Activated CD8-positive, alpha-beta T cell treated with anti-CD3 and anti-CD28 coated beads, Interleukin-2, amount 10 ng/mL, durations not matched to agents 7 days and 5 days (primary cell): ENCODE data around the gene MCM3AP. TPM values are rescaled to one million over a fixed set of nuclear protein-coding genes. Genes with fewer than 3 reads are reported as not detected.

Experiments used
- ATAC-seq: fragments of 150-1000 bp; cut with Tn5 transposase; one replicate; pipeline ENCODE4 v1.10.0; 2021; ENCODE audit warnings: moderate library complexity
- CTCF ChIA-PET: fragments of 350-600 bp; sonication (Branson Sonifier 250); formaldehyde crosslinking; loops from one replicate; lab custom pipeline; 2021; ENCODE audit warnings: antibody characterized with exemption; lab: Charles Lee
- POLR2A ChIA-PET: fragments of 350-600 bp; sonication (Branson Sonifier 250); formaldehyde crosslinking; loops from one replicate; lab custom pipeline; 2021; ENCODE audit warnings: antibody characterized with exemption; lab: Charles Lee
- DNase-seq: peaks from one replicate; pipeline ENCODE4 v3.0.0-alpha.2; 2020
- H3K27ac Mint-ChIP-seq: one replicate; pipeline ENCODE4 v1.8.0; 2021; ENCODE audit warnings: mild to moderate bottlenecking, mixed read lengths
- H3K27me3 Mint-ChIP-seq: one replicate; pipeline ENCODE4 v1.8.0; 2021; ENCODE audit warnings: low read depth, mixed read lengths
- H3K36me3 Mint-ChIP-seq: one replicate; pipeline ENCODE4 v1.8.0; 2021; ENCODE audit warnings: low read depth, mixed read lengths
- H3K4me1 Mint-ChIP-seq: one replicate; pipeline ENCODE4 v1.8.0; 2021; ENCODE audit warnings: low read depth, mixed read lengths
- H3K4me3 Mint-ChIP-seq: one replicate; pipeline ENCODE4 v1.8.0; 2021; ENCODE audit warnings: mild to moderate bottlenecking, mixed read lengths
- H3K9me3 Mint-ChIP-seq: one replicate; pipeline ENCODE4 v1.8.0; 2022; ENCODE audit warnings: mixed read lengths; ENCODE audit not compliant: insufficient read depth
- total RNA-seq, 2 experiments: library from RNA; stranded (reverse); gene quantifications; one replicate each; pipeline ENCODE4 v1.2.3, GENCODE V29; 2021

MCM3AP gene
- total RNA-seq, 2 experiments from 2014 or later = 106 to 113 TPM

- no peak for ATAC-seq
- Mint-ChIP-seq H3K27ac (no peak overlapping the region), H3K36me3 (peaks cover 26% of the 10 kb centered on the region), H3K9me3 (no peaks in the 10 kb centered on the region), H3K27me3 (no peaks in the 10 kb centered on the region), H3K4me1 (no peaks in the 10 kb centered on the region), H3K4me3 (no peak overlapping the region)
- ChIA-PET POLR2A (no interaction called here), CTCF (no interaction called here)
- no peak for DNase-seq
These were observed 94.1 kb downstream of the MCM3AP start for GRCh38 chr21:46191257-46191685.

- DNase-seq (no peak), ATAC-seq (no peak)
- ChIA-PET CTCF (interaction anchor here (0.6 kb wide), 1 partner anchor 17 kb away, joined by 3 read pairs; no protein-coding TSS in a partner anchor), POLR2A (no interaction called here)
- peaks cover 6% of the 10 kb centered on the region for H3K4me1 Mint-ChIP-seq
- no peaks in the 10 kb centered on the region for H3K9me3 Mint-ChIP-seq
- H3K4me3 Mint-ChIP-seq = no peak overlapping the region
- H3K27me3 Mint-ChIP-seq = no peaks in the 10 kb centered on the region
- H3K36me3 Mint-ChIP-seq = peaks cover 24% of the 10 kb centered on the region
- no peak overlapping the region for H3K27ac Mint-ChIP-seq
These were observed 94.8 kb downstream of the MCM3AP start for GRCh38 chr21:46190491-46191131.

- ChIA-PET CTCF (interaction anchor here (0.6 kb wide), 1 partner anchor 16 kb away, joined by 3 read pairs; no protein-coding TSS in a partner anchor), POLR2A (no interaction called here)
- Mint-ChIP-seq H3K9me3 (no peaks in the 10 kb centered on the region), H3K4me1 (peaks cover 10% of the 10 kb centered on the region), H3K36me3 (peaks cover 24% of the 10 kb centered on the region), H3K4me3 (no peak overlapping the region), H3K27me3 (no peaks in the 10 kb centered on the region), H3K27ac (no peak overlapping the region)
- ATAC-seq = no peak
- DNase-seq = no peak
These were observed 95.4 kb downstream of the MCM3AP start for GRCh38 chr21:46189959-46190490.

DNA sequence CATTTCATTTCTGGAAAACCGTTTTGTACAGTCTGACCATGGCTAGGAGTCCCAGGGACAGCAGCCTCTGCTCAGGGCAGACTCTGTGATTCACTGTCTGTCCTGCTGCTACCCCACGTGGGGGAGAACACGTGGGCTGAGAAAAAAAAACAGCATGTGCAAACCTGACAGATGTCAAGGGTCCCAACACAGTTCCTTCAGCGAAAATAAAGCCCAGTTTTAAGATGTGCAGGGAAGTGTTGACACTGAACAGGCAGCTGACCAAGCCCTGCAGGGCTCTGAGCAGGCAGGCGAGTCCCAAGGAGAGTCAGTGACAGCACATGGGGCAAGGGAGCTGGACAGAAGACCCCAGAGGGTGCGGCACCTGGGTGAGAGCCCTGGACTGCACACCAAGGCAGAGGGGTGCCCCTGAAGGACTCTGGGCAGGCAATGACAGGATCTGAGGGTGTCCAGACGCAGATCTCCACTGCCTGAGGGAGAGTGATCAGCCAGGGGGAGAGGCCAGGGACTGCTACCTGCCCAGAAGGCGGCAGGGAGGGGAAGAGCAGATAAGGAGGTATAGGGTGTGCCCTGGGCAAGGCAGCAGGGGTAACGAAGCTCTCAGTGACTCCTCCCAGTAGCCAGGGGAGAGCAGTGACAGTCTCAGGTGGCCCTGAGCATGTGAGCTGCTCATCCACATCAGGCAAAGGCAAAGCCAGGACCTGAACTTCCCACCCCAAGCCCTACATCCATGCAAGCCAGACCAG, 96.0 kb downstream of the MCM3AP start:
- peaks cover 22% of the 10 kb centered on the region for H3K36me3 Mint-ChIP-seq
- CTCF ChIA-PET = no interaction called here
- ATAC-seq (no peak), DNase-seq (no peak)
- no peak overlapping the region for H3K4me3 Mint-ChIP-seq
- POLR2A ChIA-PET = no interaction called here
- no peaks in the 10 kb centered on the region for H3K9me3 Mint-ChIP-seq
- no peak overlapping the region for H3K27ac Mint-ChIP-seq
- H3K27me3 Mint-ChIP-seq = no peaks in the 10 kb centered on the region
- peaks cover 15% of the 10 kb centered on the region for H3K4me1 Mint-ChIP-seq

DNA sequence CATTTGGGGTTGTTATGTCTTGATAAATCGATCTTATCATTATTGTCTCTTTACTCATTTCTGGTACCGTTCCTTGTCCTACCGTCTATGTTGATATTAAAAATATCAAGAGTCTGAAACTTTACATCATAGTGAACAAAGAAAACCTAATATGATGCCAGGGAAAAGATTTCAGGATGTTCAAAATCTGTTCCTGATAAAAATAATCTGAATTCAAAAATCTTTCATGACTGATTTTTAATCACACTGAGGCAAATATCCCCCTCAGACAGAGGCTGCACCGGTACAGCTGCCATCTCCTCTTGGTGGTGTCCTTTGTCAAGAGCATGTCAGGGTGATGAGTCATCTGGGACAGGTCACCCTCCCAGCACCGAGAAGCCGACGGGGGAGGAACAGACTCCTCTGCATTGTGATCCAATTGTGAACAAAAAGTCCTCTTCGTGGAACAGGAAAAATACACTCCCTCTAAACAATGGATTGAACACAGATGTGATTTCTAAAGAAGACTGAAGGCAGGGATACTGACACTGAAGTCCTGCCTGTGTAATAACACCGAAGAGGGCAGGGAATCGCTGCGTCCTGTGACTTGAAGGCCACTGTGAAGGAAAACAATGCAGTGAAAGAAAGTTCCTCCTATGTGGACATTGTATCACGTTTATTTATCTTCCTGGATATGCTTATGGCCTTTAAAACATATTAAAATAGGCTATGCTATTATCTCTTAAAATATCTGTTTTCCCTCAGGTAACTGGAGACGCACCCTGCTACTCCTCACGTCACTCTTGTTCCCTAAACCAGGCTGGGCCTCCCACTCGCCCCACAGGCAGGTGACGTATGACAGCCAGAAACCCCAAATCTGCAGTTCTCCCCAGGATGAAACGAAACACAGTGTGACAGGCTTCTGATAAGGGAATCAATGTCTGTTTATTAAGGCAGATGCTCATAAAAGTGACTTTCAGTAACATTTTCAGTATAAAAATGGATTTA, 96.9 kb downstream of the MCM3AP start:
- peaks cover 13% of the 10 kb centered on the region for H3K36me3 Mint-ChIP-seq
- H3K4me3 Mint-ChIP-seq = no peak overlapping the region
- H3K9me3 Mint-ChIP-seq = no peaks in the 10 kb centered on the region
- H3K27me3 Mint-ChIP-seq = no peaks in the 10 kb centered on the region
- ChIA-PET POLR2A (no interaction called here), CTCF (no interaction called here)
- no peak overlapping the region for H3K27ac Mint-ChIP-seq
- DNase-seq (no peak), ATAC-seq (no peak)
- peaks cover 18% of the 10 kb centered on the region for H3K4me1 Mint-ChIP-seq

DNA sequence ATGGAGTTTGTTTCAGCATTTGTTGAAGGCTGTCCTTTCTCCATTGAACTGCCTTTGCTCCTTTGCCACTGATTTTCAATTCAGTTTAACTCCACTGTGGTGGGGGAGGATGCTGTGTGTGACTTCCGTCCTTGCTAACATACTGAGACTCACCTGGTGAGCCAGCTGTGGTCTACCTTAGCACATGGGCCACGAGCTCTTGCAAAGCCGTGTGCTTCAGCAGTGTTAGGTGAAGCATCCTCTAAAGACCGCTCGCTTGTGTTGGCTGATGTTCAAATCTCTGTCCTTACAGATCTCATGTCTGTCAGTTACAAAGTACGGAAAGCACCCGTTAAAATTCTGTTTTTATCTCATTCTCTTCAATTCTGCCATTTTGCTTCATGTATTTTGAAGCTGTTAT, 97.6 kb downstream of the MCM3AP start:
- ATAC-seq (no peak), DNase-seq (no peak)
- no peaks in the 10 kb centered on the region for H3K27me3 Mint-ChIP-seq
- H3K4me3 Mint-ChIP-seq = no peak overlapping the region
- H3K27ac Mint-ChIP-seq = no peak overlapping the region
- H3K9me3 Mint-ChIP-seq = no peaks in the 10 kb centered on the region
- POLR2A ChIA-PET = no interaction called here
- H3K4me1 Mint-ChIP-seq = peaks cover 20% of the 10 kb centered on the region
- peaks cover 10% of the 10 kb centered on the region for H3K36me3 Mint-ChIP-seq
- CTCF ChIA-PET = no interaction called here

DNA sequence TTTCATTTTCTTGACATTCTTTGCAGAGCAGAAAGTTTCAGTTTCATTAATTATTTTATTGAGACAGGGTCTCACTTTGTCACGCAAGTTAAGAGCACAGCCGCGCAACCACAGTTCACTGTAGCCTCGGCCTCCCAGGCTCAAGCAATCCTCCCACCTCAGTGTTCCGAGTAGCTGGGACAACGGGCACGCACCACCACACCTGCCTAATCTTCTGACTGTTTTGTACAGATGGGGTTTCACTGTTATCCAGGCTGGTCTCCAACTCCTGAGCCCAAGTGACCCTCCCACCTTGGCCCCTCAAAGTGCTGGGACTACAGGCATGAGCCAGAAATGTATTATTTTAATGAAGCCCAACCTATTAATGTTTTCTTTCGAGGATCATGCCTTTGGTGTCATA, 98.2 kb downstream of the MCM3AP start:
- POLR2A ChIA-PET = no interaction called here

DNA sequence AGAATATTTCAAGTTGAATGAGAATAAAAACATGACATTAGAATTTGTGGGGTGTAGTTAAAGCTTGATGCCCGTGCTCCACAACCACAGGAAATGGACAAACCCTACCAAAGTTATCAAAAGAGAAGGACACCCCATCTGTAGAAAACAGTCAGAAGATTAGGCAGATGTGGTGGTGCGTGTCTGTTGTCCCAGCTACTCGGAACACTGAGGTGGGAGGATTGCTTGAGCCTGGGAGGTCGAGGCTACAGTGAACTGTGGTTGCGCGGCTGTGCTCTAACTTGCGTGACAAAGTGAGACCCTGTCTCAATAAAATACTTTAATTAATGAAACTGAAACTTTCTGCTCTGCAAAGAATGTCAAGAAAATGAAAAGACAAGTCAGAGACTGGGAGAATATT, 99.7 kb downstream of the MCM3AP start:
- Mint-ChIP-seq H3K4me1 (peaks cover 20% of the 10 kb centered on the region), H3K27ac (peak overlapping the region; percentile 39), H3K9me3 (no peaks in the 10 kb centered on the region), H3K27me3 (no peaks in the 10 kb centered on the region), H3K4me3 (peak overlapping the region; percentile 84), H3K36me3 (no peaks in the 10 kb centered on the region)
- ChIA-PET POLR2A (no interaction called here), CTCF (interaction anchor here (1.1 kb wide), 1 partner anchor 42 kb away, joined by 3 read pairs; no protein-coding TSS in a partner anchor)
- no peak for ATAC-seq
- DNase-seq = no peak

More for the DNA sequence above, 98.2 kb downstream of the MCM3AP start:
- DNase-seq = no peak
- no peak overlapping the region for H3K4me3 Mint-ChIP-seq
- CTCF ChIA-PET = no interaction called here
- no peaks in the 10 kb centered on the region for H3K27me3 Mint-ChIP-seq
- ATAC-seq = no peak
- H3K27ac Mint-ChIP-seq = no peak overlapping the region
- no peaks in the 10 kb centered on the region for H3K9me3 Mint-ChIP-seq
- H3K4me1 Mint-ChIP-seq = peaks cover 20% of the 10 kb centered on the region
- H3K36me3 Mint-ChIP-seq = peaks cover 5% of the 10 kb centered on the region

Other genes starting within 250 kb of the MCM3AP start
- 1 to 10 TPM; 6.0 to 7.2 TPM for gene COL6A2, start 187.5 kb downstream of the MCM3AP start, total RNA-seq
- gene FTCD, start 130.0 kb downstream of the MCM3AP start, total RNA-seq = under 1 TPM; 0.37 to 0.50 TPM
- gene SPATC1L, start 101.2 kb downstream of the MCM3AP start, total RNA-seq = 10 to 100 TPM; 14.4 to 17.5 TPM
- gene LSS, start 56.8 kb downstream of the MCM3AP start, total RNA-seq = 10 to 100 TPM; 72.1 to 76.1 TPM
- gene YBEY, start 731 bp upstream of the MCM3AP start, total RNA-seq = 10 to 100 TPM; 13.4 to 15.2 TPM
- 10 to 100 TPM; 59.0 to 65.4 TPM for gene C21orf58, start 38.3 kb upstream of the MCM3AP start, total RNA-seq
- gene PCNT, start 38.5 kb upstream of the MCM3AP start, total RNA-seq = 10 to 100 TPM; 89.0 to 98.8 TPM
- 10 to 100 TPM; 53.7 to 53.9 TPM for gene DIP2A, start 173.3 kb upstream of the MCM3AP start, total RNA-seq